LNCaP clone FGC (cell line): ENCODE results near the gene KCTD17.

Source experiments
- DNase-seq: peaks from one replicate; pipeline ENCODE4 v3.0.0-alpha.2; 2011; ENCODE audit warnings: low read depth
- H3K4me3 ChIP-seq: 2 replicates; pipeline ENCODE4 v1.5.1; 2011; ENCODE audit warnings: mild to moderate bottlenecking, low read depth, low read length, control low read depth
- TF ChIP-seq, protein P1 (sequence below): IDR thresholded peaks from 2 replicates; pipeline ENCODE4 v1.5.1; 2012; ENCODE audit warnings: mild to moderate bottlenecking; ENCODE audit not compliant: control insufficient read depth, insufficient read depth; ENCODE audit errors: extremely low read depth

KCTD17 gene

DNA sequence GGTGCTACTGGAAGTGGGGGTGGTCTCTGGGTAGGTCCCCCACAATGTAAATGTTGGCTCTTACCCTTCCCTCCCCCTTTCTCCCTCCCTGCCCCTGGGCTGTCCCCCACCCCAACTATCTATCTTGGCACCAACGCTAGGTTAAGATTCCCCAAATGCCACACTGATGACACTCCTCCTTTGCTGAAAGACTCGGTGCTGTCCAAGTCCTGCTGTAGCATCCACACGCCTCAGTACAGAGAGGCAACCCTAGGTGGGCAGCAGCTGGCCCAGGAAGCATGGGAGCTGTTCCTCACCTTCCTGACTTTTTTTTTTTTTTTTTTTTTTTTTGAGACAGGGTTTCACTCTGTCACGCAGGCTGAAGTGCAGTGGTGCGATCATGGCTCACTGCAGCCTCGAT is 3.4 kb upstream of the KCTD17 start:
- H3K4me3 ChIP-seq: no peak overlapping the region

DNA sequence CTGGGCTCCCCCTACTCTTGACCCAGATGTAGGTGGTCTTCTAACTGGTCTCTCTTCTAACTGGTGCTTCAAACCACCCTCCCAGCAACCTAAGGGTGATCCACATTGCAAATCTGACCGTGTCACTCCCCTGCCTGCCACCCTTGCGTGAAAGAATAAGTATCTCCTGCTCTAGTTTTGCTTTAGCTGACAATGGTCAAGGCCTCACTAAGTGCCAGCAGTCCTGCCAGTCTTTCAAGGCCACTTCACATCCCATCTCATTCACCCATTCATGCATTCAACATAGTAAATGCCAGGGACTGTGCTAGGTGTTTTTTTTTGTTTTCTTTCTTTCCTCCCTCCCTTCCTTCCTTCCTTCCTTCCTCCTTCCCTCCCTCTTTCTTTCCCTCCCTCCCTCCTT is 2.3 kb upstream of the KCTD17 start:
- TF ChIP-seq, protein P1, sequence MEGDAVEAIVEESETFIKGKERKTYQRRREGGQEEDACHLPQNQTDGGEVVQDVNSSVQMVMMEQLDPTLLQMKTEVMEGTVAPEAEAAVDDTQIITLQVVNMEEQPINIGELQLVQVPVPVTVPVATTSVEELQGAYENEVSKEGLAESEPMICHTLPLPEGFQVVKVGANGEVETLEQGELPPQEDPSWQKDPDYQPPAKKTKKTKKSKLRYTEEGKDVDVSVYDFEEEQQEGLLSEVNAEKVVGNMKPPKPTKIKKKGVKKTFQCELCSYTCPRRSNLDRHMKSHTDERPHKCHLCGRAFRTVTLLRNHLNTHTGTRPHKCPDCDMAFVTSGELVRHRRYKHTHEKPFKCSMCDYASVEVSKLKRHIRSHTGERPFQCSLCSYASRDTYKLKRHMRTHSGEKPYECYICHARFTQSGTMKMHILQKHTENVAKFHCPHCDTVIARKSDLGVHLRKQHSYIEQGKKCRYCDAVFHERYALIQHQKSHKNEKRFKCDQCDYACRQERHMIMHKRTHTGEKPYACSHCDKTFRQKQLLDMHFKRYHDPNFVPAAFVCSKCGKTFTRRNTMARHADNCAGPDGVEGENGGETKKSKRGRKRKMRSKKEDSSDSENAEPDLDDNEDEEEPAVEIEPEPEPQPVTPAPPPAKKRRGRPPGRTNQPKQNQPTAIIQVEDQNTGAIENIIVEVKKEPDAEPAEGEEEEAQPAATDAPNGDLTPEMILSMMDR: no peak
- no peak overlapping the region for H3K4me3 ChIP-seq
- DNase-seq: no peak

More for the DNA sequence above, 3.4 kb upstream of the KCTD17 start:
- TF ChIP-seq, protein P1: no peak
- DNase-seq: no peak

DNA sequence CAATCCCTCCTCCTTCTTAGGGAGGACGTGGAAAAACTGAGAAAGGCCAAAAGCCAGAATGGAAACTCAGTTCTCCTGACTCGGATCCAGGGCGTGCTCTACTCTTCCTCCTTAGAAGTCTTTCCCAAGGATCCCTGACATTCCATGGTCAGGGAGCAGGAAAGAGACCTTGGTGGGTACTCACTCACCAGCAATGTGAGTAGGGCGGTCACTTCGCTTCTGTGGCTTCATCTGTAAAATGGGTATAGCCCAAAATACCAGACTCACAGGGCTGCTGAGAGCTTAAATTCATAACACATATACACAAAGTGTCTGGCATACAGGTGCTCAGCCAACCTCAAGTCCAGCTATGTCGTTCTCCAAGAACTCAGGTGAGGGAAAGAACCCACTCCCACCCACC is 629 bp upstream of the KCTD17 start:
- TF ChIP-seq, protein P1: no peak
- DNase-seq: no peak
- H3K4me3 ChIP-seq: no peak overlapping the region

DNA sequence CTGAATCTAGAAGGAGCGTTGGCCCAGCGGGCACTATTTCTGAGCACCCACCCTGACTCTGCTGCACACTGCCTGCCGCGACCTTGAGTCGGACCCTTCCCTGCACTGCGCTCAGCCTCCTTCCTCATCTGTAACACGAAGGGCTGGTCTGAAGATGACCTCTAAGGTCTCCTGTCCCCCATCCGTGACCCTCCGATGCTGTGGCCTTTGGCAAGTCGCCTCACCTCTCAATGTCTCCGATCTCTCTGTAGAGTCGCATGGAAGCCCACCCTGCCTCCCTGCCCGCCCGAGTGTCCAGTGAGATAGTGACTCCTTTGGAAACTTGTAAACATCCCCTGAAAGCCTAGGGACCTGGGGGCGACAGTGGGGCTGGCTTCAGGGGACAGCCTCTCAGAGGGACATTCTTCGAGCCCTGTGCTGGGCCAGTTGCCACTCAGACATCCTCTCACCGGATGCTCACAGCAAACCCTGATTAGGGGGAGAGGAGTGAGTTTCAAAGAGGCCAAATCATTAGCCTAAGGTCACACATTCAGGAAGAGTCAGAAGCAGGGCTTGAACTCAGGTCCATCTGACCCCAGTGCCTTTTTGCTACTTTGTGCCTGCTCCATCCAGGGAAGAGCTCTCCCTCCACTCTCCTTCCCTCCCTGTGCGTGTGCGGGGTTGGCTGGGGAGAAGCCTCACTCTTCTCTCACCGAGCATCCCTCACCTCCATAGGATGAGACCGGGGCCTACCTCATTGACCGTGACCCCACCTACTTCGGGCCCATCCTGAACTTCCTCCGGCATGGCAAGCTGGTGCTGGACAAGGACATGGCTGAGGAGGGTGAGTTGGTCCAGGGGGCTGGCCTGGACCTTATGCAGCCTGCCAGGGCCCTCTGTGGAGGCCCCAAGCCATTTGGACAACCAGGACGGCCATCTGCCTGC is 1.1 kb downstream of the KCTD17 start:
- H3K4me3 ChIP-seq: peak overlapping the region; percentile 51
- TF ChIP-seq, protein P1: no peak
- DNase-seq: no peak

DNA sequence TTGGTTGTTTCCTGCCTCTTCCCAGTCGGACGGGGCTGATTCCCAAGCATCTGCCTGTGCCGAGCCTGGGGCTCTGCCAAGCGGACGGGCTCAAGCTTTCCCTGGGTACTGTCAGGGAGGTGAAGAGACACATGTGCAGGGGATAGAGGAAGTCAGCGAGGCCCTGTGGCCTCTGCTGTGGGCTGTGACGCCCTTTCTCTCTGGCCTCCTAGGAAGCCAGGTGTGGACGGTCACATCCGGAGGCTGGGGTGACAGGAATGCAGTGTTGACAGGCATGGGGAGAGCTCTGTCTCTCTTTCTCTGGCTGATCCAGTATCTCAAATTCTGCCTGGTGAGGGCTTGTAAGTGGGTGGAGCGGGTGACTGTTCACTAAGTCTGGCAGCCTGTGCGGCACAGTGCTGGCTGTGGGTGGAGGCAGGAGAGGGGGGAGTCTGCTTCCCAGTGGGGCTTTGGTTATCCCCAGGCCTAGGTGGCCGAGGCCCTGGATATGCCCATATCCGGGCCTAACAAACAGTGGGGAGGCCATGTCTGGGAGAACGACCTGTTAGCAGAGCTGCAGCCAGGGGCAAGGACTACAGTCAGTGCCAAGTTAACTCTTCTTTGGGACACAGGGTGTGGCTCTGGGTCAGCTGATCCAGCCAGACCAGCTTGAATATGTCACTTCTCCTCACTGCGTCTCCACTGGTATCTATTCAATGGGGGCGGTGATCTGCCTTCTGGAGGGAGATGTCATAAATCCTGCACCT is 1.9 kb downstream of the KCTD17 start:
- TF ChIP-seq, protein P1: no peak
- DNase-seq: no peak
- no peak overlapping the region for H3K4me3 ChIP-seq

DNA sequence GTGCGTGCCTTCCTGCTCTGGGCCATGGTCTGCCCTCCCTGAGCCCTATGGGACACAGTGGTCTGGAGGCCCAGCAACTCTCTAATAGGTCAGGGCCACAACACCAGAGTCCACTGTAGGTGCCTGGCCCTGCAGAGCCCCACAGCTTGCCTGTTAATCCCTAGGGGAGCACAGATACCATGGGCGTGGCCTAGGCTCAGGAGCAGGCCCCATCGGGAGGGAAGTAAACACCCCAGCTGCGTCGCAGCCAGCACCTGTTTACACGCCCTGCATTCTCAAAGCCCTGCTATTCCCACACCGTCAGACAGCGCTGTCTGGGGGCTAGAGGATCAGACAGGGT is 2.5 kb downstream of the KCTD17 start:
- TF ChIP-seq, protein P1: no peak
- no peak for DNase-seq
- H3K4me3 ChIP-seq: no peak overlapping the region
